ENCODE results near the gene CHN1.

CHN1 gene

GRCh38 chr2:174967086-174967485 is 38.1 kb downstream of the CHN1 start:
- ATAC-seq (ENCODE audit: low read depth) (no peak), DNase-seq (ENCODE audit: low spot score) (no peak)
- Histone ChIP-seq H3K9me3 (ENCODE audit: severe bottlenecking) (no peaks in the 10 kb centered on the region), H3K27me3 (ENCODE audit: insufficient read depth, poor library complexity, severe bottlenecking) (no peaks in the 10 kb centered on the region), H3K27ac (ENCODE audit: poor library complexity, severe bottlenecking) (no peak overlapping the region), H3K4me1 (ENCODE audit: insufficient read depth, poor library complexity, severe bottlenecking) (peaks cover 10% of the 10 kb centered on the region), H3K36me3 (ENCODE audit: low read depth) (no peaks in the 10 kb centered on the region; the same call in 1 of the 2 replicates), H3K4me3 (ENCODE audit: severe bottlenecking) (no peak overlapping the region)
- TF ChIP-seq CTCF (IDR thresholded peaks at IDR 0.05; ENCODE audit: poor library complexity, severe bottlenecking), result no peak

- no peaks in the 10 kb centered on the region for H3K27me3 ChIP-seq (ENCODE audit: insufficient read depth, poor library complexity, severe bottlenecking)
- H3K9me3 ChIP-seq (ENCODE audit: severe bottlenecking), result no peaks in the 10 kb centered on the region
- DNase-seq (ENCODE audit: low spot score) (no peak), ATAC-seq (ENCODE audit: low read depth) (no peak)
- peak overlapping the region; percentile 18 for H3K27ac ChIP-seq (ENCODE audit: poor library complexity, severe bottlenecking)
- no peak for TF ChIP-seq CTCF (IDR thresholded peaks at IDR 0.05; ENCODE audit: poor library complexity, severe bottlenecking)
- H3K36me3 ChIP-seq (ENCODE audit: low read depth), result no peaks in the 10 kb centered on the region; the same call in 1 of the 2 replicates
- H3K4me3 ChIP-seq (ENCODE audit: severe bottlenecking), result no peak overlapping the region
- peaks cover 4% of the 10 kb centered on the region for H3K4me1 ChIP-seq (ENCODE audit: insufficient read depth, poor library complexity, severe bottlenecking)
Observed at GRCh38 chr2:174965992-174966744, 39.0 kb downstream of the CHN1 start.

- no peak for TF ChIP-seq CTCF (IDR thresholded peaks at IDR 0.05; ENCODE audit: poor library complexity, severe bottlenecking)
- Histone ChIP-seq H3K4me3 (ENCODE audit: severe bottlenecking) (no peak overlapping the region), H3K36me3 (ENCODE audit: low read depth) (no peaks in the 10 kb centered on the region; the same call in 1 of the 2 replicates), H3K9me3 (ENCODE audit: severe bottlenecking) (no peaks in the 10 kb centered on the region), H3K27me3 (ENCODE audit: insufficient read depth, poor library complexity, severe bottlenecking) (no peaks in the 10 kb centered on the region), H3K4me1 (ENCODE audit: insufficient read depth, poor library complexity, severe bottlenecking) (peaks cover 4% of the 10 kb centered on the region), H3K27ac (ENCODE audit: poor library complexity, severe bottlenecking) (no peak overlapping the region)
- ATAC-seq (ENCODE audit: low read depth) (no peak), DNase-seq (ENCODE audit: low spot score) (no peak)
Observed at GRCh38 chr2:174965551-174965950, 39.6 kb downstream of the CHN1 start.

GRCh38 chr2:174964404-174964803 is 40.8 kb downstream of the CHN1 start:
- TF ChIP-seq CTCF (IDR thresholded peaks at IDR 0.05; ENCODE audit: poor library complexity, severe bottlenecking), result no peak
- Histone ChIP-seq H3K36me3 (ENCODE audit: low read depth) (no peaks in the 10 kb centered on the region), H3K9me3 (ENCODE audit: severe bottlenecking) (no peaks in the 10 kb centered on the region), H3K27ac (ENCODE audit: poor library complexity, severe bottlenecking) (no peak overlapping the region), H3K4me1 (ENCODE audit: insufficient read depth, poor library complexity, severe bottlenecking) (peaks cover 4% of the 10 kb centered on the region), H3K4me3 (ENCODE audit: severe bottlenecking) (no peak overlapping the region), H3K27me3 (ENCODE audit: insufficient read depth, poor library complexity, severe bottlenecking) (no peaks in the 10 kb centered on the region)
- ATAC-seq (ENCODE audit: low read depth) (no peak), DNase-seq (ENCODE audit: low spot score) (no peak)

All from RWPE2 (cell line).